Lower leg skin (tissue), 3 donors: ENCODE data around the gene NPDC1.

Experiments used
- POLR2A ChIP-seq, 2 donors: fragments of 450-650 bp; IDR thresholded peaks; one replicate each; pipeline ENCODE4 v1.6.1; 2016 to 2017; ENCODE audit warnings: antibody characterized with exemption in 2 of 2, mild to moderate bottlenecking in 1 of 2, moderate library complexity in 1 of 2
- TF ChIP-seq, protein P1 (sequence below), 3 donors: fragments of 450-650 bp; IDR thresholded peaks; one replicate each; pipeline ENCODE4 v1.5.1; 2016; ENCODE audit warnings: antibody characterized with exemption in 3 of 3, mild to moderate bottlenecking in 3 of 3, moderate library complexity in 2 of 3

DNA sequence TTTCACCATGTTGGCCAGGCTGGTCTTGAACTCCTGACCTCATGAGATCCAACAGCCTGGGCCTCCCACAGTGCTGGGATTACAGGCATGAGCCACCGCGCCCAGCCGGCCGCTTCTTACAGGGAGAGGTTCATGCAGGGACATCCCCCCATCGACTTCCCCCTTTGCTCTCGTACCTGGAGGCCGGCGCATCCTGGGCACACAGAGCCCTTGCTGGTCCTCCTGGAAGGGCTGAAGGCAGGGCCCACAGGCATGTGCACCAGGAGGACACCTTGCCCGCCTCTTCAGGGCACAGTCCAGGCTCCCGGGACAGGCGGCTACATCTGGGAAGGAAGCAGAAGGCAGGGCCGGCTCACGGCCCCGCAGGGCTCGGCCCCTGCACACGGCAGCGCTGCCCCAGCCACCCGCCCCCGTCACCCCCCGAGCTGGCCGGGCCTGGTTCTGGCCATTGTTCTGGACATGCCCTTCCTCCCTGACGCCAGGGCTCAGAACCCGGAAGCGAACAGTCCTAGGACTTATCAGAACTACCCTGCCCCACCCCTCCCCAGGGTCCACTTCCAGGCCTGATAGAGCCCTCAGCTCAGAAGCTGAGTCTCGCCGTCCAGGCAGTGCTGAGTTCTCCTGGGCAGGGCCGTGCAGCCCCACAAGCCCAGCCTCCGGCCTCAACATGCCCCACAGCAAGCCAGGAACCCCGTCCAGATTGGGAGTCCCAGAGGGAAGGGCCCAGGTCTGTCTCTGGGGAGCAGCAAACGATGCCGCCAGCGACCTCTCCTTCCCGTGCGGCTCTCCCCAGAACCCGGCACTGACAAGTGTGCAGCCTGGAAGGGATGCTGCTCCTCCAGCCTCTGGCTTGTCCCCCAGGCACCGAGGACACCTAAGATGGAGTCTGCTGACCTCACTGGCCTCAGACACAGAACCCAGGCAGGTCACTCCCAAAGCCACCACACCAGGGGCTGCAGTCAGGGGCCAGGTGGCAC is 2.9 kb downstream of the NPDC1 start:
- TF ChIP-seq, protein P1, sequence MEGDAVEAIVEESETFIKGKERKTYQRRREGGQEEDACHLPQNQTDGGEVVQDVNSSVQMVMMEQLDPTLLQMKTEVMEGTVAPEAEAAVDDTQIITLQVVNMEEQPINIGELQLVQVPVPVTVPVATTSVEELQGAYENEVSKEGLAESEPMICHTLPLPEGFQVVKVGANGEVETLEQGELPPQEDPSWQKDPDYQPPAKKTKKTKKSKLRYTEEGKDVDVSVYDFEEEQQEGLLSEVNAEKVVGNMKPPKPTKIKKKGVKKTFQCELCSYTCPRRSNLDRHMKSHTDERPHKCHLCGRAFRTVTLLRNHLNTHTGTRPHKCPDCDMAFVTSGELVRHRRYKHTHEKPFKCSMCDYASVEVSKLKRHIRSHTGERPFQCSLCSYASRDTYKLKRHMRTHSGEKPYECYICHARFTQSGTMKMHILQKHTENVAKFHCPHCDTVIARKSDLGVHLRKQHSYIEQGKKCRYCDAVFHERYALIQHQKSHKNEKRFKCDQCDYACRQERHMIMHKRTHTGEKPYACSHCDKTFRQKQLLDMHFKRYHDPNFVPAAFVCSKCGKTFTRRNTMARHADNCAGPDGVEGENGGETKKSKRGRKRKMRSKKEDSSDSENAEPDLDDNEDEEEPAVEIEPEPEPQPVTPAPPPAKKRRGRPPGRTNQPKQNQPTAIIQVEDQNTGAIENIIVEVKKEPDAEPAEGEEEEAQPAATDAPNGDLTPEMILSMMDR (IDR thresholded peaks at IDR 0.05), result no peak
- no peak for TF ChIP-seq POLR2A (IDR thresholded peaks at IDR 0.05)
